ENCODE measurements around the gene CARS1.

CARS1 gene

DNA sequence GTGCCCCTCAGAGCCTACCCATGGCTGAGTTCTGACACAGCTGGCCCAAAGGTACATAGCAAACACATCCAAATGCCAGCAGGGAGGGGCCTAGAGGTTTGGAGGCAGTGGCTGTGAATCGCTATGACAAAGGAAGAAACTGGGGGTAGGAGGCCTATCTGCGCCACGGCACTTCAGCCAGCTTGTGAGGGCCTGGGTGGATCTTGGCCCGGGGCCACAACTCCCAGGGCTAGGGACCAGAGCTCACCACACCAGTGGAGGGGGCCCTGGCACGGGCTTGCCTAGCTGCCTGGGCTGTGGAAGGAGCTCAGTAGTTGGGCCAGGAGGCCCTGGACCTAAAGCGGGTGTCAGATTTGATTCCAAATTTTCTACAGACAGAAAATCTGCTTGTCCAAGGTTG lies 55.7 kb downstream of the CARS1 start:
- TF ChIP-seq EZH2phosphoT487 (IDR thresholded peaks at IDR 0.05; ENCODE audit: borderline replicate concordance) = no peak
- TF ChIP-seq, protein P1, sequence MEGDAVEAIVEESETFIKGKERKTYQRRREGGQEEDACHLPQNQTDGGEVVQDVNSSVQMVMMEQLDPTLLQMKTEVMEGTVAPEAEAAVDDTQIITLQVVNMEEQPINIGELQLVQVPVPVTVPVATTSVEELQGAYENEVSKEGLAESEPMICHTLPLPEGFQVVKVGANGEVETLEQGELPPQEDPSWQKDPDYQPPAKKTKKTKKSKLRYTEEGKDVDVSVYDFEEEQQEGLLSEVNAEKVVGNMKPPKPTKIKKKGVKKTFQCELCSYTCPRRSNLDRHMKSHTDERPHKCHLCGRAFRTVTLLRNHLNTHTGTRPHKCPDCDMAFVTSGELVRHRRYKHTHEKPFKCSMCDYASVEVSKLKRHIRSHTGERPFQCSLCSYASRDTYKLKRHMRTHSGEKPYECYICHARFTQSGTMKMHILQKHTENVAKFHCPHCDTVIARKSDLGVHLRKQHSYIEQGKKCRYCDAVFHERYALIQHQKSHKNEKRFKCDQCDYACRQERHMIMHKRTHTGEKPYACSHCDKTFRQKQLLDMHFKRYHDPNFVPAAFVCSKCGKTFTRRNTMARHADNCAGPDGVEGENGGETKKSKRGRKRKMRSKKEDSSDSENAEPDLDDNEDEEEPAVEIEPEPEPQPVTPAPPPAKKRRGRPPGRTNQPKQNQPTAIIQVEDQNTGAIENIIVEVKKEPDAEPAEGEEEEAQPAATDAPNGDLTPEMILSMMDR (conservative IDR thresholded peaks at IDR 0.05; ENCODE audit: low read length) = no peak
- H4K20me1 ChIP-seq (ENCODE audit: insufficient read depth, low read length, poor library complexity, severe bottlenecking) = no peaks in the 10 kb centered on the region
- H2AFZ ChIP-seq (ENCODE audit: low read length) = no peak overlapping the region
- H3K9ac ChIP-seq (ENCODE audit: low read depth, low read length, poor library complexity, severe bottlenecking) = no peak overlapping the region
- H3K9me2 ChIP-seq (replicated peaks; ENCODE audit: low read depth, low read length) = no peaks in the 10 kb centered on the region
- H3F3A ChIP-seq (ENCODE audit: low read depth) = no peaks in the 10 kb centered on the region
- H3K79me2 ChIP-seq (ENCODE audit: insufficient read depth, low read length) = no peaks in the 10 kb centered on the region
- H3K36me3 ChIP-seq (ENCODE audit: insufficient read depth, low read length) = peaks cover 32% of the 10 kb centered on the region; the same call in 1 of the 2 replicates
- H3K27me3 ChIP-seq (ENCODE audit: insufficient read depth, low read length, poor library complexity, severe bottlenecking) = no peaks in the 10 kb centered on the region
- H3K4me1 ChIP-seq (ENCODE audit: insufficient read depth, low read length, poor library complexity, severe bottlenecking) = no peaks in the 10 kb centered on the region
- H3K4me3 ChIP-seq (ENCODE audit: low read length, poor library complexity, severe bottlenecking) = no peak overlapping the region
- no peaks in the 10 kb centered on the region for H3K9me3 ChIP-seq (ENCODE audit: insufficient read depth, low read depth, low read length)
- H3K4me2 ChIP-seq (ENCODE audit: low read depth, low read length, poor library complexity, severe bottlenecking) = no peak overlapping the region

DNA sequence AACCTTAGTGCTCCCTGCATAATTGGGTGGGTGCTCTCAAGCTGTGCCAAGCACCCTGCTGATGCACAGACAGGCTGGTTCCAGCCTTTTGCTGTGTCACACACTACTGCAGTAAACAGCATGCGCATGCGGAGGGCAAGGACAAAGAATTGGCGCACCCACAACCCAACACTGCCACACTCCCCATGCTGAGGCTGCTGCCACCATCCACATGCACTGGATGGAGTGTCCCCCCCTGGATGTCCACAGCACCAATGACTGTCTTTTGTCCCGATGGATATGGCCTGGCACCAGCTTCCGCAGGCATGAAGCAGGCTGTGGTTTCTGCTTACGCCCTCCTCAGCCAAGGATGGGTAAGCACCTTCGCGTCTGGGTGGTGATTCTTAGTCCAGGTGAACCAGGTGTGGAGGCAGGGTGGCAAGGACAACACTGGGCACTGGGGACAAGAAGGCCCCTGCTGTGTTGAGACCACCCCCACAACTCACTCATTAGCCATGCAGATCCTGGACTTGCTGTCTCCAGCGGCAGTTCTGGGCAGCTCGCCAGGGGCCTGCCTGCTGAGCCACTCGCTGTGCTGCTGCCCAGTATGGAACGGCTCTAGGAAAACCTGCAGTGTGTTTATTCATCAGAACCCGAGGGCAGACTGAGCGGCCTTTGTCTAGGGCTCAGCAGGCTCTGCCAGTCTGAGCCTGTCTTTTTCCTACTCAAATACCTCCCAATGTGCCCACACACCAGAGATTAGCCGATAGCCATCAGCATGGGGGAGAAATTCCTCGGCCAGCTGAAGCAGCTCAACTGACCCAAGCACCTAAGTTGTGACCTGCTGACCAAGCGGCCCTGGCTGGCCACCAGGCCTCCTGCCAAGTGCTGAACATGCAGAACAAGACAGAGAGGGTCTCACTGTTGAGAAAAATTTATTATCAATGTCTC lies 56.9 kb downstream of the CARS1 start:
- Histone ChIP-seq H4K20me1 (ENCODE audit: insufficient read depth, low read length, poor library complexity, severe bottlenecking) (no peaks in the 10 kb centered on the region), H3K79me2 (ENCODE audit: insufficient read depth, low read length) (no peaks in the 10 kb centered on the region), H3K36me3 (ENCODE audit: insufficient read depth, low read length) (peaks cover 32% of the 10 kb centered on the region; the same call in 1 of the 2 replicates), H3K27me3 (ENCODE audit: insufficient read depth, low read length, poor library complexity, severe bottlenecking) (no peaks in the 10 kb centered on the region), H2AFZ (ENCODE audit: low read length) (no peak overlapping the region), H3K4me2 (ENCODE audit: low read depth, low read length, poor library complexity, severe bottlenecking) (no peak overlapping the region), H3F3A (ENCODE audit: low read depth) (no peaks in the 10 kb centered on the region), H3K4me3 (ENCODE audit: low read length, poor library complexity, severe bottlenecking) (no peak overlapping the region), H3K9me2 (replicated peaks; ENCODE audit: low read depth, low read length) (no peaks in the 10 kb centered on the region), H3K9ac (ENCODE audit: low read depth, low read length, poor library complexity, severe bottlenecking) (no peak overlapping the region), H3K4me1 (ENCODE audit: insufficient read depth, low read length, poor library complexity, severe bottlenecking) (no peaks in the 10 kb centered on the region), H3K9me3 (ENCODE audit: insufficient read depth, low read depth, low read length) (no peaks in the 10 kb centered on the region)
- TF ChIP-seq, protein P1 (conservative IDR thresholded peaks at IDR 0.05; ENCODE audit: low read length) = no peak
- no peak for TF ChIP-seq EZH2phosphoT487 (IDR thresholded peaks at IDR 0.05; ENCODE audit: borderline replicate concordance)

DNA sequence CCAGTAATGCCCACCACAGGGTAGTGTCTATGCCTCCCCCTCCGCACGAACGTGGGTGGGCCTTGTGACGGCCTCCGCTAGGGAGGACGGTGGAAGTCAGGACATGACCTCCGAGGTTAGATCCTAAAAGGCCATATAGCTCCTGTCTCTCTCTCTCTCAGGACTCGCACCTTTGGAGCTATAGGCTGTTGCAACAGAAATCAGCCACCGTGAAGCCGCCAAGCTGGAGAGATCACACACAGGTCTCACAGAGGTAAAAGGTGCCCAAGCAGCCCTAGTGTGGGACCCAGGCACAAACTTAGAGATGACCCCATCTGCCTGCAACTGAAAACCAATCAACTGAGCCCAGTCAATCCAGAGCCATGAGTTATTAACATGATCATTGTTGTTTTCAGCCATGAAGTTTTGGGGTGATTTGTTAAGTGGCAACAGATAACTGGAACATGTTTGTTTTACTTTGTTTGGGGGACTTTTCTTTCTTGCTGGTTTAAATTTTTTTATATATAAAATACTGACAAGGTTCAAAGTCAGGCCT lies 57.7 kb downstream of the CARS1 start:
- Histone ChIP-seq H3K9ac (ENCODE audit: low read depth, low read length, poor library complexity, severe bottlenecking) (no peak overlapping the region), H3K9me2 (replicated peaks; ENCODE audit: low read depth, low read length) (no peaks in the 10 kb centered on the region), H3K9me3 (ENCODE audit: insufficient read depth, low read depth, low read length) (no peaks in the 10 kb centered on the region), H3K36me3 (ENCODE audit: insufficient read depth, low read length) (peaks cover 31% of the 10 kb centered on the region; the same call in 1 of the 2 replicates), H4K20me1 (ENCODE audit: insufficient read depth, low read length, poor library complexity, severe bottlenecking) (no peaks in the 10 kb centered on the region), H3F3A (ENCODE audit: low read depth) (no peaks in the 10 kb centered on the region), H3K4me3 (ENCODE audit: low read length, poor library complexity, severe bottlenecking) (no peak overlapping the region), H2AFZ (ENCODE audit: low read length) (no peak overlapping the region), H3K79me2 (ENCODE audit: insufficient read depth, low read length) (no peaks in the 10 kb centered on the region), H3K4me2 (ENCODE audit: low read depth, low read length, poor library complexity, severe bottlenecking) (no peak overlapping the region), H3K27me3 (ENCODE audit: insufficient read depth, low read length, poor library complexity, severe bottlenecking) (no peaks in the 10 kb centered on the region), H3K4me1 (ENCODE audit: insufficient read depth, low read length, poor library complexity, severe bottlenecking) (no peaks in the 10 kb centered on the region)
- TF ChIP-seq, protein P1 (conservative IDR thresholded peaks at IDR 0.05; ENCODE audit: low read length) = no peak
- TF ChIP-seq EZH2phosphoT487 (IDR thresholded peaks at IDR 0.05; ENCODE audit: borderline replicate concordance) = no peak
